Fibroblast of the aortic adventitia (primary cell): ENCODE results near the gene C19orf25. TPM values are rescaled to one million over a fixed set of nuclear protein-coding genes. Genes with fewer than 3 reads are reported as not detected.

Experiments used
- DNase-seq: peaks from one replicate; pipeline ENCODE4 v3.0.0-alpha.2; 2010; ENCODE audit warnings: low read depth
- H3K4me3 ChIP-seq: 2 replicates; pipeline ENCODE4 v1.5.1; 2011; ENCODE audit warnings: low read depth, mild to moderate bottlenecking, control low read depth, low read length, moderate library complexity
- total RNA-seq: library from RNA; depleted of rRNA; stranded (reverse); fragments of >200 nt; gene quantifications from 2 replicates; pipeline ENCODE4 v1.2.3, GENCODE V29; 2012; ENCODE audit warnings: low replicate concordance
- TF ChIP-seq, protein P1 (sequence below): IDR thresholded peaks from 2 replicates; pipeline ENCODE4 v1.5.1; 2011; ENCODE audit warnings: mild to moderate bottlenecking, low read length, control low read depth, inconsistent platforms; ENCODE audit not compliant: insufficient read depth

The C19orf25 gene
- total RNA-seq, 1 donor: 26.8 TPM

DNA sequence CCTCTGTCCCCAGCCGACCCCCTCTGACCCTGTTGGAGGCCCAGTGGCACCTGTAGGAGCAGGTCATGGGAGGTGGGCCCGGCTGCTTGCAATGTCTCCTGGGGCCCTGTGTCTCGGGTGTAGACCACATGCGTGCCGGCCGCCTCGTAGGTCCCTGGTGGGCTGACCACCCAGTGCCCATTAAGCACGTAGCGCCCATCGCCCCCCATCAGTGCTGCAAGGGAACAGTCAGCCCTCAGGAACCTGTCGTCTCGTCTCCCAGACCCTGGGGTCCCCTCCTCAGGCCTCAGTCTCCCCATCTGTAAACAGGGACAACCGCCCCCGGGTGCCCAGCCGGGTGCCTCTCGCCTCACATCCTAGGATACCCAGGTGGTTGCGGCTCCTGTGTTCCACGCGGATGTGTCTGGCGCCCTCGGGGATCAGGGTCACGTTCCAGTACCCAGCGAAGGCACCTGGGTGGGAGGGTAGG, 28.2 kb upstream of the C19orf25 start:
- DNase-seq: no peak
- TF ChIP-seq, protein P1, sequence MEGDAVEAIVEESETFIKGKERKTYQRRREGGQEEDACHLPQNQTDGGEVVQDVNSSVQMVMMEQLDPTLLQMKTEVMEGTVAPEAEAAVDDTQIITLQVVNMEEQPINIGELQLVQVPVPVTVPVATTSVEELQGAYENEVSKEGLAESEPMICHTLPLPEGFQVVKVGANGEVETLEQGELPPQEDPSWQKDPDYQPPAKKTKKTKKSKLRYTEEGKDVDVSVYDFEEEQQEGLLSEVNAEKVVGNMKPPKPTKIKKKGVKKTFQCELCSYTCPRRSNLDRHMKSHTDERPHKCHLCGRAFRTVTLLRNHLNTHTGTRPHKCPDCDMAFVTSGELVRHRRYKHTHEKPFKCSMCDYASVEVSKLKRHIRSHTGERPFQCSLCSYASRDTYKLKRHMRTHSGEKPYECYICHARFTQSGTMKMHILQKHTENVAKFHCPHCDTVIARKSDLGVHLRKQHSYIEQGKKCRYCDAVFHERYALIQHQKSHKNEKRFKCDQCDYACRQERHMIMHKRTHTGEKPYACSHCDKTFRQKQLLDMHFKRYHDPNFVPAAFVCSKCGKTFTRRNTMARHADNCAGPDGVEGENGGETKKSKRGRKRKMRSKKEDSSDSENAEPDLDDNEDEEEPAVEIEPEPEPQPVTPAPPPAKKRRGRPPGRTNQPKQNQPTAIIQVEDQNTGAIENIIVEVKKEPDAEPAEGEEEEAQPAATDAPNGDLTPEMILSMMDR: no peak
- peak overlapping the region; percentile 47 for H3K4me3 ChIP-seq

DNA sequence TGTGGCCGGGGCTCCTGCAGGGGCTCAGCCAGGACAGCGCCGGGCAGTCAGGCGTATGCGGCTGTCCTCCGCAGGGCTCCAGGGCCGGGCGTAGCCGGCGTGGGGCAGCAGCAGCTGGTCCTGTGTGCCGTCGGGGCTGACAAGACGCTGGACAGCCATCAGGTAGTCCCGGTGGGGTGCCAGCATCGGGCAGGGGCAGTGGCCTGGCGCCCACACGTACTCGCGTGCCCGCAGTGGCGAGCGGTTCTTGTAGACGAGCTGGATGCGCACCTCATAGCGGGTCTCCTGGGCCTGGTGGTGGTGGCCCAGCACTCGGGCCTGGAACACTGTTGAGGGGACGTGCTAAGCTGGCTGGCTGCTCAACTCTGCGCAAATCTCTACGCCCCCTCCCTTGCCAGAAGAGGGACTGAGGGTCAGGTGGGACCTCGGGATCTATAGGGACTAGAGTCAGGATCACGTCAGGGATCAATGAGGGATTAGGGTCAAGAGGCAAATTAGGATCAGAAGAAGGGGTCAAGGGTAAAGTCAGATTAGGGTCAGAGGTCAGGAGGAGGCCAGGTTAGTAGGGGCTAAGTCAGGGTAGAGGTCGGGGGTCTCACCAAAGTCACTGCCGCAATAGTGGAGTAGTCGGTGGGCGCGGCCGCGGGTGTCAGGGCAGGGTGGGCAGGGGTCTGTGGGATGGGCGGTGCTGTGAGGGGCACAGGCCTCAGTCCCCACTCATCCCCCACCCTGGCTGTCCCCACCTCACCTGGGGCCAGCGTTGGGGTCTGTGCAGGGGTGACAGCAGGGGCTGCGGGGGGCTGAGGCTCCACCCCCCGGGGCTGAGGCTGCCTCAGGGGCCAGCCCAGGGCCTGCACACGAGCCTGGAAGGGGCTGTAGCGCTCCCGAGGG, 27.2 kb upstream of the C19orf25 start:
- DNase-seq: no peak
- no peak overlapping the region for H3K4me3 ChIP-seq
- TF ChIP-seq, protein P1: no peak

DNA sequence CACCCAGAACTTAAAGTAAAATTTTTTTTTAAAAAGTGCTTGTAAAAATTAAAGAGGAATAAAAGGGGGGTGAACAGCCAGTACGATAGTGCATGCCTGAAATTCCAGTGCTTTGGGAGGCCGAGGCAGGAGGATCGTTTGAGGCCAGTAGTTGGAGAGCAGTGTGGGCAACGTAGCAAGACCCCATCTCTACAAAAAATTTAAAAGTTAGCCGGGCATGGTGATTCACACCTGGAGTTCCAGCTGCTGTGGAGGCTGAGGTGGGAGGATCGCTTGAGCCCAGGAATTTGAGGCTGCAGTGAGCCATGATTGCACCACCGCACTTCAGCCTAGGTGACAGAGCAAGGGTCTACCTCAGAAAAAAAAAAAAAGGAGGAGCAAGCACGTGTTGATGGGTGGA, 26.0 kb upstream of the C19orf25 start:
- TF ChIP-seq, protein P1: no peak
- no peak for DNase-seq
- H3K4me3 ChIP-seq: no peak overlapping the region

DNA sequence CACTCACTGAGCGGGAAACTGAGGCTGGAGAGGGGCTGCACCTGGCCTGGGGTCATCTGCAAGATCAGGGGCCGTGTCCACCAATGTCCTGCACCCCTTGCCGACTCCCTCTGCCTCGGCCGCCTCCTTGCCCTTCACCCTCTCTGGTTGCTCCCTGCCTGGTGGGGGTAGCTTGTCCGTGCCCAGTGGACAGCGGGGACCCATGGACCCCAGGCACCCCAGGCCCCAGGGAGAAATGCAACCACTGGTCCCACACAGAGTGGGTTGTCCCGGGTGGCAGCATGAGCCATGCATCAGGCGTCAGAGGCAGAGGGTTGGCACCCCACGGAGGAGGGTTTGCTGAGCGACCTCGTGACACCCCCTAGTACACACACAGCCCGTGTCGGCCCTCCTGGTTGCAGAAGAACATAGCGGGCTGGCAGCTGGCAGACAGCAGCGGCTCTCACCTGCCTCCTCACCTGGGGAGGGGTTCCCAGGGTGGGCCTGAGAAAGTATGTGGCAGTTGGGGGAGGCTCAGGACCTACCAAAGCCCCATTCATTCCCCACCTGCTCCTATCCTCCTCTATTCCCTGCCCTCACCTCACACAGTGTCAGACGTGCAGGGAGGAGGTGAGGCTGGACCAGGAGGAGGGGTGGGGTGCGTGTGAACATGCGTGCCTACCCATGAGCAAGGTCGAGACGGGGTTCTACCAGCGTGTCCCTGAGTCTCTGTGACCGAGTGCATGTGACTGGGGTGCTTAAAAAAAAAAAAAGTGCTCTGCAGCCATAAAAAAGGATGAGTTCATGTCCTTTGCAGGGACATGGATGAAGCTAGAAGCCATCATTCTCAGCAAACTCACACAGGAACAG, 25.1 kb upstream of the C19orf25 start:
- no peak overlapping the region for H3K4me3 ChIP-seq
- TF ChIP-seq, protein P1: no peak
- DNase-seq: no peak

DNA sequence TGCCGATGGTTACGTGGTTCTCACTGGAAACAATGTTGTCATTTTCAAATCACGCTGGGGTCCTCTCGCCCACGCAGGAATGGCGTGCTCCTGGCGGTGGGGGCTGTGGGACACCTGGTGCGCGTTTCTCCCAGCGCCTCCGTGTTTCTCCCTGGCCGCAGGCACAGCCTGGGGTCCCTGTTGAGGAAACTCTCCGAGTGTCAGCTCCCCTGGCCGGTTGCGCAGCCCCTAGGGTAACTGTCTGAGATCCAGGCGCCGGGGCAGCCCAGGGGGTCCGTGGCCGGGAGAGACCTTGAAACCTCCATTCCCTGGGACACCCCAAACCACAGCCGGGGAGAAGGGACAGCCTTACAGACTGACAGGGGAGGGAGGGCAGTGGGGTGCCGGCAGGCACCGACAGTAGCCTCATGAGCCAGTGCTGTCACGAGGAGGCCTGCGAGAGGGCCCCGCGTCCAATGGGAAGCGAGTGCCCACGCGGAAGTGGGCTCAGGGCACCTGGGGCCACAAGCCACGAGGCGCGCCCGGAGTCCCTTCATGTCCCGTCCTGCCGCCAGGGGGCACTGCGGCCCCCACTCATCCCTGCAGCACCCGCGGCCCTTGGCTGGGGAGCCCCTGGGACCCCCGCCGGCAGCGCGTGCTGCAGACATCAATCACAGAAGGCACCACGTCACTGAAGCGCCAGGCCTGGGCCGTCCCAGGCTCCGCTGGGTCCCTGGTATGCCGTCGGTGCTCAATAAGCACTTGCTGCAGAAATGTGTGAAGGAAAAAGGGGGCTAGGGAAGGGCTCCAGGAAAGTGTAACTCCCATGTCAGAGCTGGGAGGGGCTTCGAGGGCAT, 24.3 kb upstream of the C19orf25 start:
- DNase-seq: peak; percentile 31
- TF ChIP-seq, protein P1: peak; percentile 71
- H3K4me3 ChIP-seq: peak overlapping the region; percentile 14
